Measurements from ENCODE around the gene UBE3A.

Gene UBE3A

DNA sequence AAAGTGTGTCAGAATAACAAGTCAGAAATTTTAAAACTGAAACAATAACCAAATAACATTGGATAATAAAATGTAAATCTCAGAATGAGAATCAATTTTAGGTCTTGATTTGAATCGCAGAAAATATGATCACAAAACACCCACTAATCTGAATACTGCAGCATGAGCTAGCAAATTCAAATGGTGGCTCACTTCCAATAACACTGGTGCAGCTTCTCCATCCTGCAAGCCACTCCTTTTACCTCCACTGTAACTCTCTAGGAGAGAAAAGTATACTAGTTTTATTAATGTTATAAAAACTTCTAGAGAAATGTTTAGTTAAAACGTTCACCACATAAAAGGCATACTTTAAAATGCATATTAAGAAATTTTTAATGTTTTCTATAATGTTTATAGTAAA is 30.4 kb downstream of the UBE3A start:
- TF ChIP-seq, protein P1, sequence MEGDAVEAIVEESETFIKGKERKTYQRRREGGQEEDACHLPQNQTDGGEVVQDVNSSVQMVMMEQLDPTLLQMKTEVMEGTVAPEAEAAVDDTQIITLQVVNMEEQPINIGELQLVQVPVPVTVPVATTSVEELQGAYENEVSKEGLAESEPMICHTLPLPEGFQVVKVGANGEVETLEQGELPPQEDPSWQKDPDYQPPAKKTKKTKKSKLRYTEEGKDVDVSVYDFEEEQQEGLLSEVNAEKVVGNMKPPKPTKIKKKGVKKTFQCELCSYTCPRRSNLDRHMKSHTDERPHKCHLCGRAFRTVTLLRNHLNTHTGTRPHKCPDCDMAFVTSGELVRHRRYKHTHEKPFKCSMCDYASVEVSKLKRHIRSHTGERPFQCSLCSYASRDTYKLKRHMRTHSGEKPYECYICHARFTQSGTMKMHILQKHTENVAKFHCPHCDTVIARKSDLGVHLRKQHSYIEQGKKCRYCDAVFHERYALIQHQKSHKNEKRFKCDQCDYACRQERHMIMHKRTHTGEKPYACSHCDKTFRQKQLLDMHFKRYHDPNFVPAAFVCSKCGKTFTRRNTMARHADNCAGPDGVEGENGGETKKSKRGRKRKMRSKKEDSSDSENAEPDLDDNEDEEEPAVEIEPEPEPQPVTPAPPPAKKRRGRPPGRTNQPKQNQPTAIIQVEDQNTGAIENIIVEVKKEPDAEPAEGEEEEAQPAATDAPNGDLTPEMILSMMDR (IDR thresholded peaks at IDR 0.05; ENCODE audit: low read depth, low read length, missing control alignments), result no peak
- DNase-seq, result no peak
- in situ Hi-C loops (cut with HindIII; ENCODE audit: low pct_ligation_motif_present, low sequenced_read_pairs), result no loop called here
- no peak overlapping the region for H3K4me3 ChIP-seq (ENCODE audit: low read depth, low read length)
- H3K36me3 ChIP-seq (replicated peaks), result no peaks in the 10 kb centered on the region
- H3K27me3 ChIP-seq (replicated peaks), result no peaks in the 10 kb centered on the region
- no peak overlapping the region for H3K27ac ChIP-seq

DNA sequence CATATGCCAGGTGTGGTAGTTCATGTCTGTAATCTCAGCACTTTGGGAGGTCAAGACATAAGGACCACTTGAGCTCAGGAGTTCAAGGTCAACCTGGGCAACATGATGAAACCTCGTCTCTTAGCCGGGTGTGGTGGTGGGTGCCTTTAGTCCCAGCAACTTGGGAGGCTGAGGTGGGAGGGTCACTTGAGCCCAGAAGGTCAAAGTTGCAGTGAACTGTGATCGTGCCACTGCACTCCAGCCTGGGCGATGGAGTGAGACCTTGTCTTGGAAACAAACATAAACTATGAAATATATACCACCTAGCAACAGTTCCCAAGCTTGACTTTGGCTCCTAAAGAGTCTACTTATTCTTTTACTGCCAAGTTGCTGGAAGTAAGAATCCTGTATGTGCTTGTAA is 30.9 kb downstream of the UBE3A start:
- H3K4me3 ChIP-seq (ENCODE audit: low read depth, low read length), result no peak overlapping the region
- TF ChIP-seq, protein P1 (IDR thresholded peaks at IDR 0.05; ENCODE audit: low read depth, low read length, missing control alignments), result no peak
- in situ Hi-C loops (cut with HindIII; ENCODE audit: low pct_ligation_motif_present, low sequenced_read_pairs), result no loop called here
- no peak overlapping the region for H3K27ac ChIP-seq
- peaks cover 1% of the 10 kb centered on the region for H3K36me3 ChIP-seq (replicated peaks)
- DNase-seq, result no peak
- no peaks in the 10 kb centered on the region for H3K27me3 ChIP-seq (replicated peaks)

DNA sequence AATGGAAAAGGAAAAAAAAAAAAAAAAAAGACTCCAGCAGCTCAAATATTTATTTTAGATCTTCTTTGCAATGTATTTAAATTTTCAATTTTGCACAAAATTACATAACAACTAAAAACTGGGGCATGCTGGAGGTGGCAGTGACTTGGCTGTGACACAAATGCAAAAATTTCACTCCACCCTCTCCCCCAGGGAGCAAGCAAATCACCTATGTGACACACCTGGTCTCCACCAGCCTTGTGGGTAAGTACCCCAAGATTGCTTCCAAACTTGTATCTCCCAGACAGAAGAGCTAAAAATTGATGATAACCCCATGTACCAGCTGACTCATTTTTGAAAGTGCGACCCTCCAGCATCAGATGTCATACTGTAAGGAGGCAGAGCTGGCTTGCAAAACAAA is 32.0 kb downstream of the UBE3A start:
- peaks cover 8% of the 10 kb centered on the region for H3K36me3 ChIP-seq (replicated peaks)
- H3K4me3 ChIP-seq (ENCODE audit: low read depth, low read length), result no peak overlapping the region
- H3K27ac ChIP-seq, result no peak overlapping the region
- in situ Hi-C loops (cut with HindIII; ENCODE audit: low pct_ligation_motif_present, low sequenced_read_pairs), result no loop called here
- no peaks in the 10 kb centered on the region for H3K27me3 ChIP-seq (replicated peaks)
- TF ChIP-seq, protein P1 (IDR thresholded peaks at IDR 0.05; ENCODE audit: low read depth, low read length, missing control alignments), result no peak
- DNase-seq, result no peak

DNA sequence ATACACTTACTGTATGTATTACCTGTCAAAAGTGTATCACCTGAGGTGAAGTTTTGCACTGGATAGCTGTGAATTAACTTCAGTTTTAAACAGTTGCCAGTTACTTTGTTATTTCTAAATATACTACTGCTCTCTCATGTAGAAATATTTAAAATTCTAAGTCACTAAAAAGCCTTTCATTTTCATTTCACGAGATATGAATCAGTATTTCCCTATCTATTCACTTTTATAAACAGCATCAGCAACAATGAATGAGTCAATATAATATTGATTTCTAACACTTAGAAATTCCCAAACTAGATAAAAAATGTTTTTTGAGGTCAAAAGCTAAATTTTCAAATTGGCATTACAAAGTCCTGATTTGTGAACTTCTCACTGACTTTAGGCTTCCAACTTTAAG is 32.6 kb downstream of the UBE3A start:
- Histone ChIP-seq H3K27me3 (replicated peaks) (no peaks in the 10 kb centered on the region), H3K4me3 (ENCODE audit: low read depth, low read length) (no peak overlapping the region), H3K36me3 (replicated peaks) (peaks cover 8% of the 10 kb centered on the region), H3K27ac (no peak overlapping the region)
- no peak for DNase-seq
- TF ChIP-seq, protein P1 (IDR thresholded peaks at IDR 0.05; ENCODE audit: low read depth, low read length, missing control alignments), result no peak
- in situ Hi-C loops (cut with HindIII; ENCODE audit: low pct_ligation_motif_present, low sequenced_read_pairs), result no loop called here

DNA sequence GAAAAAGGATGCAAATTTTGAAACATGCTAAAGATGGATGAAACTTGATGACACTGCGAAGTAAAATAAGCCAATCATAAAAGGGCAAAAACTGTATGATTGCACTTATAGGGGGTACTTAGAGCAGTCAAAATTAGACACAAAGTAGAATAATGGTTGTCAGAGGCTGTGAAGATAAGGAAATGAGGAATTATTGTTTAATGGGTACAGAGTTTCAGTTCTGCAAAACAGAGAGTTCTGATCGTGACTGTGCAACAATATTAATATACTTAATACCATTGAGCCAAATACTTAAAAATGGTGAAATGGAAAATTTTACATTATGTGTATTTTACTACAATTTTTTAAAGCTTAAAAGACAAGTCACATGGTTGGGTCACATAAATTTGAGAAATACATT is 35.1 kb downstream of the UBE3A start:
- Histone ChIP-seq H3K36me3 (replicated peaks) (peaks cover 8% of the 10 kb centered on the region), H3K4me3 (ENCODE audit: low read depth, low read length) (no peak overlapping the region), H3K27ac (no peak overlapping the region), H3K27me3 (replicated peaks) (no peaks in the 10 kb centered on the region)
- in situ Hi-C loops (cut with HindIII; ENCODE audit: low pct_ligation_motif_present, low sequenced_read_pairs), result no loop called here
- TF ChIP-seq, protein P1 (IDR thresholded peaks at IDR 0.05; ENCODE audit: low read depth, low read length, missing control alignments), result no peak
- no peak for DNase-seq

DNA sequence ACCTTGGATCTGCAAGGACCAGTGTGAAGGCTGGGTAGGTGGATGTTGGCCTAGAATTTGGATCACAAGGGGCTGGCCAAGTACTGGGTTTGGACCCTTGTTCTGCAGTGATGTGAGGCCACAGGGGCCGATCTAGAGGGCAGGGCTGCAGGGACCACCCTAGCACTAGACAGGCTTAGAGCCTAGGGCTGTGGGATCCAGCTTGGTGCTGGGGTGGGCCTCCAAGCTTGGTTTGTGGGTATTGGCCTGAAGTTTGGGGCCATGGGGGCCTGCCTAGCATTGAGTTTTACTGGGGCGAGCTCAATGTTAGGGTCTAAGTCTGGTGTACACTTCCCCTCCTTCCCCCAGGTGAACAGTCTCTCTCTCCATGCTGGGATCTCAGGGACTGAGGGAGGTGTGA is 36.5 kb downstream of the UBE3A start:
- no peak overlapping the region for H3K27ac ChIP-seq
- H3K4me3 ChIP-seq (ENCODE audit: low read depth, low read length), result no peak overlapping the region
- no peak for DNase-seq
- TF ChIP-seq, protein P1 (IDR thresholded peaks at IDR 0.05; ENCODE audit: low read depth, low read length, missing control alignments), result no peak
- H3K36me3 ChIP-seq (replicated peaks), result peaks cover 8% of the 10 kb centered on the region
- H3K27me3 ChIP-seq (replicated peaks), result no peaks in the 10 kb centered on the region
- in situ Hi-C loops (cut with HindIII; ENCODE audit: low pct_ligation_motif_present, low sequenced_read_pairs), result no loop called here
